Caco-2 (cell line): ENCODE data around the gene DLG2. TPM values are rescaled to one million over a fixed set of nuclear protein-coding genes. Genes with fewer than 3 reads are reported as not detected.

ENCODE experiments used
- BruUV-seq: library from RNA; stranded (reverse); fragments of 400-500 nt; replicated peaks from 2 replicates; lab custom pipeline; 2021; lab: Mats Ljungman, UMichigan
- CTCF ChIA-PET: fragments of 300-600 bp; sonication (Branson Sonifier 250); formaldehyde crosslinking; loops from one replicate; lab custom pipeline; 2022; ENCODE audit warnings: antibody characterized with exemption; lab: Charles Lee
- POLR2A ChIA-PET: fragments of 300-600 bp; sonication (Branson Sonifier 250); formaldehyde crosslinking; loops from one replicate; lab custom pipeline; 2022; ENCODE audit warnings: antibody characterized with exemption; lab: Charles Lee
- DNase-seq, 2 experiments: peaks; one replicate each; pipeline versions ENCODE4 v3.0.0 to v3.0.0-alpha.2; 2020 to 2022
- H3K27me3 ChIP-seq: replicated peaks from 2 replicates; pipeline ENCODE4 v1.6.0; 2011; ENCODE audit warnings: low read length; ENCODE audit not compliant: control insufficient read depth, insufficient read depth
- H3K36me3 ChIP-seq: 2 replicates; pipeline ENCODE4 v1.5.1; 2011; ENCODE audit warnings: low read length; ENCODE audit not compliant: control insufficient read depth, insufficient read depth
- H3K4me1 ChIP-seq: fragments of 250-450 bp; sonication (Bioruptor Pico); 2 replicates; pipeline ENCODE4 v1.5.1; 2020; ENCODE audit warnings: mild to moderate bottlenecking
- H3K4me3 ChIP-seq: 2 replicates; pipeline ENCODE4 v1.5.1; 2011; ENCODE audit warnings: low read depth, mild to moderate bottlenecking, control low read depth, low read length
- H3K9me3 ChIP-seq: fragments of 250-450 bp; sonication (Bioruptor Pico); 2 replicates; pipeline ENCODE4 v1.5.1; 2020; ENCODE audit warnings: mild to moderate bottlenecking, moderate library complexity
- H3K27ac Mint-ChIP-seq: one replicate; pipeline ENCODE4 v1.8.0; 2022; ENCODE audit warnings: mixed read lengths; ENCODE audit not compliant: unreplicated experiment
- H3K27me3 Mint-ChIP-seq: one replicate; pipeline ENCODE4 v1.8.0; 2022; ENCODE audit warnings: mixed read lengths; ENCODE audit not compliant: insufficient read depth, unreplicated experiment
- H3K36me3 Mint-ChIP-seq: one replicate; pipeline ENCODE4 v1.8.0; 2022; ENCODE audit warnings: mild to moderate bottlenecking, mixed read lengths; ENCODE audit not compliant: insufficient read depth, unreplicated experiment
- H3K4me1 Mint-ChIP-seq: one replicate; pipeline ENCODE4 v1.8.0; 2022; ENCODE audit warnings: low read depth, mixed read lengths; ENCODE audit not compliant: unreplicated experiment
- H3K4me3 Mint-ChIP-seq: one replicate; pipeline ENCODE4 v1.8.0; 2022; ENCODE audit warnings: mild to moderate bottlenecking, moderate library complexity, mixed read lengths; ENCODE audit not compliant: unreplicated experiment
- H3K9me3 Mint-ChIP-seq: one replicate; pipeline ENCODE4 v1.8.0; 2022; ENCODE audit warnings: mixed read lengths; ENCODE audit not compliant: unreplicated experiment
- CTCF ChIP-seq, 2 experiments: fragments of 200-600 bp in 1 of 2; IDR thresholded peaks; 1 replicate in 1 of 2; 2 replicates in 1 of 2; pipeline versions ENCODE4 v1.5.1 to v1.8.0; 2011 to 2022; ENCODE audit warnings: antibody characterized with exemption in 1 of 2, control low read depth in 1 of 2, inconsistent platforms in 1 of 2, low read depth in 1 of 2, low read length in 1 of 2, mild to moderate bottlenecking in 1 of 2, moderate library complexity in 1 of 2; ENCODE audit not compliant: insufficient read depth in 1 of 2, severe bottlenecking in 1 of 2, unreplicated experiment in 1 of 2
- intact Hi-C: fragments of 100-400 bp; cut with micrococcal nuclease; formaldehyde crosslinking; loops from one replicate; pipeline ENCODE4 v1.10.0; 2022; ENCODE audit not compliant: unreplicated experiment
- total RNA-seq: library from RNA; stranded (reverse); gene quantifications from 2 replicates; pipeline ENCODE4 v1.2.3, GENCODE V29; 2022

The DLG2 gene
- total RNA-seq, 1 experiment from 2014 or later, result 21.6 TPM

- POLR2A ChIA-PET, result no interaction called here
- no peaks in the 10 kb centered on the region for H3K36me3 ChIP-seq
- H3K4me1 Mint-ChIP-seq, result no peaks in the 10 kb centered on the region
Measured at GRCh38 chr11:84358034-84358433, 1269.1 kb downstream of the DLG2 start.

GRCh38 chr11:84355911-84356310 is 1271.2 kb downstream of the DLG2 start:
- H3K4me1 Mint-ChIP-seq, result no peaks in the 10 kb centered on the region
- H3K4me3 Mint-ChIP-seq, result no peak overlapping the region
- BruUV-seq, result no TSS peak
- intact Hi-C loops, result no loop called here
- no peaks in the 10 kb centered on the region for H3K36me3 Mint-ChIP-seq
- Histone ChIP-seq H3K4me1 (no peaks in the 10 kb centered on the region), H3K4me3 (no peak overlapping the region), H3K9me3 (no peaks in the 10 kb centered on the region), H3K36me3 (no peaks in the 10 kb centered on the region), H3K27me3 (no peaks in the 10 kb centered on the region)
- no peak overlapping the region for H3K27ac Mint-ChIP-seq
- POLR2A ChIA-PET, result no interaction called here
- TF ChIP-seq CTCF (IDR thresholded peaks at IDR 0.05; ENCODE audit: insufficient read depth in 1 of 2, low read depth in 1 of 2, low read length in 1 of 2, severe bottlenecking in 1 of 2, unreplicated experiment in 1 of 2), result no peak
- H3K27me3 Mint-ChIP-seq, result peaks cover 17% of the 10 kb centered on the region
- H3K9me3 Mint-ChIP-seq, result no peaks in the 10 kb centered on the region
- CTCF ChIA-PET, result no interaction called here
- DNase-seq, result no peak

More at GRCh38 chr11:84358034-84358433, 1269.1 kb downstream of the DLG2 start:
- CTCF ChIA-PET, result interaction anchor here (0.7 kb wide), 1 partner anchor 311 kb away, joined by 6 read pairs; no protein-coding TSS in a partner anchor
- TF ChIP-seq CTCF (IDR thresholded peaks at IDR 0.05; ENCODE audit: insufficient read depth in 1 of 2, low read depth in 1 of 2, low read length in 1 of 2, severe bottlenecking in 1 of 2, unreplicated experiment in 1 of 2), result no peak
- Mint-ChIP-seq H3K4me3 (no peak overlapping the region), H3K27me3 (peaks cover 11% of the 10 kb centered on the region), H3K9me3 (no peaks in the 10 kb centered on the region), H3K27ac (no peak overlapping the region), H3K36me3 (no peaks in the 10 kb centered on the region)
- Histone ChIP-seq H3K4me1 (no peaks in the 10 kb centered on the region), H3K9me3 (no peaks in the 10 kb centered on the region), H3K4me3 (no peak overlapping the region), H3K27me3 (no peaks in the 10 kb centered on the region)
- no peak for DNase-seq
- BruUV-seq, result no TSS peak
- intact Hi-C loops, result no loop called here

- no peak for DNase-seq
- Histone ChIP-seq H3K4me3 (no peak overlapping the region), H3K27me3 (no peaks in the 10 kb centered on the region), H3K9me3 (no peaks in the 10 kb centered on the region), H3K36me3 (no peaks in the 10 kb centered on the region), H3K4me1 (no peaks in the 10 kb centered on the region)
- Mint-ChIP-seq H3K4me3 (no peak overlapping the region), H3K4me1 (no peaks in the 10 kb centered on the region), H3K9me3 (no peaks in the 10 kb centered on the region), H3K27me3 (peaks cover 4% of the 10 kb centered on the region), H3K36me3 (no peaks in the 10 kb centered on the region), H3K27ac (no peak overlapping the region)
- BruUV-seq, result no TSS peak
- intact Hi-C loops, result no loop called here
- no peak for TF ChIP-seq CTCF (IDR thresholded peaks at IDR 0.05; ENCODE audit: insufficient read depth in 1 of 2, low read depth in 1 of 2, low read length in 1 of 2, severe bottlenecking in 1 of 2, unreplicated experiment in 1 of 2)
- ChIA-PET CTCF (no interaction called here), POLR2A (no interaction called here)
Measured at GRCh38 chr11:84345597-84345996, 1281.5 kb downstream of the DLG2 start.
